ENCODE results near the gene ROR1.

The ROR1 gene

DNA sequence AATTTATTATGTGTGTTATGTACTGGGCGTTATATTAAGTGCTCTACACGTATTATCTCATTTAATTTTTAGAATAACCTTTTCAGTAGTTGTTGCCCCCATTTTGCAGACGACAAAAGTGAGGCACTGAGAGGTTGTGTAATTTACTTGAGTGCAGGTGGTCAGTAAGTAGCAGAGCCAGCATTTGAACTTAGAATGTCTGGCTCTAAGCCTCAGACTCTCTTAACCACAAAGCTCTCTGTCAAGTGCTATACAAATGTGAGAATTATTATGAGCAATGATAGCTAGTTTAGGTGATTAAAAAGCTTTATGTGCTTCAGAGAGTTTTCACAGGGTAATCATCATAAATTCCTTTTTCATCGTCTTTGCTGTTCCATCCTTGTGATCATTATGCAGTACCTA lies 333.3 kb downstream of the ROR1 start:
- TF ChIP-seq, protein P1, sequence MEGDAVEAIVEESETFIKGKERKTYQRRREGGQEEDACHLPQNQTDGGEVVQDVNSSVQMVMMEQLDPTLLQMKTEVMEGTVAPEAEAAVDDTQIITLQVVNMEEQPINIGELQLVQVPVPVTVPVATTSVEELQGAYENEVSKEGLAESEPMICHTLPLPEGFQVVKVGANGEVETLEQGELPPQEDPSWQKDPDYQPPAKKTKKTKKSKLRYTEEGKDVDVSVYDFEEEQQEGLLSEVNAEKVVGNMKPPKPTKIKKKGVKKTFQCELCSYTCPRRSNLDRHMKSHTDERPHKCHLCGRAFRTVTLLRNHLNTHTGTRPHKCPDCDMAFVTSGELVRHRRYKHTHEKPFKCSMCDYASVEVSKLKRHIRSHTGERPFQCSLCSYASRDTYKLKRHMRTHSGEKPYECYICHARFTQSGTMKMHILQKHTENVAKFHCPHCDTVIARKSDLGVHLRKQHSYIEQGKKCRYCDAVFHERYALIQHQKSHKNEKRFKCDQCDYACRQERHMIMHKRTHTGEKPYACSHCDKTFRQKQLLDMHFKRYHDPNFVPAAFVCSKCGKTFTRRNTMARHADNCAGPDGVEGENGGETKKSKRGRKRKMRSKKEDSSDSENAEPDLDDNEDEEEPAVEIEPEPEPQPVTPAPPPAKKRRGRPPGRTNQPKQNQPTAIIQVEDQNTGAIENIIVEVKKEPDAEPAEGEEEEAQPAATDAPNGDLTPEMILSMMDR (IDR thresholded peaks at IDR 0.05; ENCODE audit: low read depth, low read length), result no peak
- DNase-seq (ENCODE audit: extremely low read depth, low read depth), result no peak

DNA sequence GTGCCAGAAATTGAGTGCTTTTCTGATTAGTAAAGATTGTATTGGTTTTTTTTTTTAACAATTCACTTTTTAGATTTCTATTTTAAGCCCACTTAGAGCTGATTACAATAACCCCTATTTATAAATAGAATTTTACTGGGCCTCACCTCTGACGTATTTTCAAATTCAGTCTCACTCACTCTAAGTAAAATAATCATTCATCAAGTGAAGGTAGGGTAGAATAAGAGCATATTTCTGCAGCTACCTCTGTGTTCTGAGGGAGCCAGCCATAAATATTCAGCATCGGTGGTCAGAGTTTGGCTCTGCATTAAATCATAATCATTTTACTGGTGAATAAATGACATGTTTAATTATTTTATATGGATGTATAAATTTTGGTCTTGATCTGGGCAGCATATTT lies 333.8 kb downstream of the ROR1 start:
- no peak for DNase-seq (ENCODE audit: extremely low read depth, low read depth)
- TF ChIP-seq, protein P1 (IDR thresholded peaks at IDR 0.05; ENCODE audit: low read depth, low read length), result no peak

DNA sequence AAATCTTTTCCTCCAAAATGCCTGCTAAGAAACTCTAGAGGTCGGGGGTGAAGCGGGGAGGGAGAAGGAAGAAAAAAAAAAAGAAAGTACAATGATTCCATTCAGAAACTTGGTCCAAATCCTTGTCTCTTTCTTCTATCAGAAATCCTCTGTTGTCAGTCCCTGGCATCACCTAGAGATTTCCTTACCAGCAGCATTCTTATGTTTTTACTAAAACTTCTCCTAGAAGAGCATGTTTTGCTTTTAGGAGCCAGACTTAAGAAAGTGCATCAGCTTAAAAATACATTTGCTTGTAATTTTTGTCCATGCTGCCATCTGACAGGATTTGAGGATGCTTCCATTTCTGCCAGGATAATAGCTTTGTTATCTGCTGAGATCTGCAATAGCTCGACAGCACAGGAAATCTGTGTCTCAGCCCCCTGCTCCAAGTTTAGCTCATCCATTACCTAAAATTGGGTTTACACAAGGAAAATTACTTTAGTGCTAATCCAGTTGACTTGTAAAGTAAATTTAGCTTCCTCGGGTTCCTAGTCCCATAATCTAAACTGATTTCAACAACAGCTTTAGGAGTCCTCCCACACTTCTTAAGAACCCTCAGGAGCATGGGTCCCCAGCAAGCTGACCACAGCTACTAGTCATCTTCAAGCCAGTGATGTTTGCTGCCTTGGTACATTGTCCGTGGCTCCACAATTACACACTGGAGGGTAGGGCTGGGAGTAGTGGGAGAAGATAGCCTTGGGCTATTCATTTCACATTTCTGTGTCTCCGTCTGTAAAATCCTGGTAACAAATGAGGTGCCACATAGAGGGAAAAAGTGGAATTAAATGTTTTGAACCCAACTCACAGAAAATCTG lies 337.3 kb downstream of the ROR1 start:
- TF ChIP-seq, protein P1 (IDR thresholded peaks at IDR 0.05; ENCODE audit: low read depth, low read length), result no peak
- no peak for DNase-seq (ENCODE audit: extremely low read depth, low read depth)

DNA sequence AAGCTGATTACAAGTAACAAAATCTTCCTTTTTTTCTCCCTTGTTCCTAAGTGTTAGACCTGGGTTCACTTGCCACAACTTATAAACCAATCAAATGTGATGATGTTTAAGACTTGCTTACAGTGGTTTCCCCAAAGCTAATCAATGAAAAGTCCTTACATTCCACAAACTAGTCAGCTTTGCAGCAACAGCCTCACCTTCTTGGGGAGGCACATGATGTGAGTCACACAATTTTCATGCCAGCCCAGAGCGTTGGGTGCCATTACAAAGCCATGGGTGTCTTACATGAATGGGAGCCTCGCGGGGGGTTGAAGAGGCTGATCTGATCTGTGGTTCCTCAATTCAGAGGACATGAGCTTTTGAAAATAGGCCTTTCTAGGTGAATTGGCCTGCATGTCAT lies 338.0 kb downstream of the ROR1 start:
- TF ChIP-seq, protein P1 (IDR thresholded peaks at IDR 0.05; ENCODE audit: low read depth, low read length), result no peak
- no peak for DNase-seq (ENCODE audit: extremely low read depth, low read depth)

DNA sequence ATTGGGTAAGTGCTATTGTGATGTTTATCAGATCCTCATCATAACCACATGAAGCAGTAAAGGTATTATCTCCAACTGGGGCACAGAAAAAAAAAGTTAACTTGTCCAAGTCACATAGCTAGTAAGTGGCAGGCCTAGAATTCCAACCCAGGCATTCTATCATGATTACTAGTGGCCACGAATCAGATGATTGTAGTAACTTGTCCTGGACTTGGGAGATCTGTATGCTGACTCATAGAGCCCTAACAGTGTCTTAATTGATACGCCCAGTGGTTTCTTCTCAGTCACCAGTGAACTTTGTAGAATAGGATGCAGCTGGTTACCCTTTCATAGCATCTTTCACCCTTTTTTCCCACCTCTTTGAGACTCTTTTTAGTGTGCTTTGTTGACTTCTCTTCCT lies 338.5 kb downstream of the ROR1 start:
- TF ChIP-seq, protein P1 (IDR thresholded peaks at IDR 0.05; ENCODE audit: low read depth, low read length), result no peak
- DNase-seq (ENCODE audit: extremely low read depth, low read depth), result peak; percentile 29

DNA sequence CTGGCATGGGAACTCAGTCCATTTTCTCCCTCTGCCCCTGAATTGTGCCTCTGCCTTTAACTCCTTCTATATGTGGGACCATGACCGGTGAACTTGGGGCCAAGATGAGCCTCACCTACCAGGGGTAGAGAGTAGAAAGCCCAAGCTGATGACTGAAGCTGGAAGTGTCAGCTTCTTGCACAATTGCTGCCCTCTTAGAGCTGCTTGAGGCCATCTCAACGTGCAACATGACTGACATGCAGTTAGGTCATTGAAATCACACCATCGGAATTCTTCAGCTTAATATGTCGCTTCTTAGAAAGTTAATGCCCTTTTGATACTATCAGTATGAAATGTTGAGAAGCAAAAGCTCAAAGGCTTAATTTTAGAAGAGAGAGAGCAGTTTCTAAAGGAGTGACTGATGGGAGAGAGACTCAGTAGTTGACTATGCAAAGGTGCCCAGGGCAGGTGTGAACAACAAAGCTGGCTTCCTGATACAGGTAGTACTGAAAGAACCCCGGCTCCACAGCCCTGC lies 340.3 kb downstream of the ROR1 start:
- TF ChIP-seq, protein P1 (IDR thresholded peaks at IDR 0.05; ENCODE audit: low read depth, low read length), result no peak
- no peak for DNase-seq (ENCODE audit: extremely low read depth, low read depth)

DNA sequence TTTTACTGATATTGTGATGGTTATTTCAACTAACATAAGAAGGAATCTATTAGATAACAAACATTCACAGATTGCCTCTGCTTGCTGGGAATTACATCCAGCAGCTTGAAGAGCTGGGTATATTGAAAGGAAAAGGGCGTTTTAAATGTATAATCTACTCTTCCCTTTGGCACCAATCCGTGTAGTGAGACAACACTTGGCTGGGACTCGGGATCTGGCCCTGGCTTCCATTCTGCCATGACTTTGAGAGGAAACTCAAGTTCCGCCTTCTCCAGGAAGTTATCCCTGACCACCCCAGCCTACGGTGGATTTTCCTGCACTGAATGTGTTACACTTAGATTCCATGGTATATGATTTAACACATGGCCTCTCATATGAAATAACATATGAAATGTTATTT lies 342.7 kb downstream of the ROR1 start:
- TF ChIP-seq, protein P1 (IDR thresholded peaks at IDR 0.05; ENCODE audit: low read depth, low read length), result no peak
- DNase-seq (ENCODE audit: extremely low read depth, low read depth), result no peak
